Stomach (tissue), 4 donors: ENCODE measurements around the gene ADI1.

ENCODE experiments used
- EP300 ChIP-seq: sonication (generic); formaldehyde crosslinking; IDR thresholded peaks from one replicate; pipeline ENCODE4 v1.6.1; 2017; ENCODE audit warnings: antibody characterized with exemption
- POLR2A ChIP-seq, 4 donors: fragments of 450-650 bp; IDR thresholded peaks; one replicate each; pipeline ENCODE4 v1.6.1; 2016; ENCODE audit warnings: antibody characterized with exemption in 4 of 4, control low read depth in 2 of 4, mild to moderate bottlenecking in 1 of 4, moderate library complexity in 1 of 4
- POLR2AphosphoS5 ChIP-seq, 3 donors: sonication (generic); formaldehyde crosslinking; IDR thresholded peaks; one replicate each; pipeline ENCODE4 v1.6.1; 2016; ENCODE audit warnings: antibody characterized with exemption in 3 of 3
- TF ChIP-seq, protein P1 (sequence below), 7 experiments: fragments of 450-650 bp in 4 of 7; fragments of 200-600 bp in 3 of 7; sonication (generic) in 3 of 7; IDR thresholded peaks; one replicate each; pipeline ENCODE4 v1.5.1; 2016 to 2019; ENCODE audit warnings: antibody characterized with exemption in 7 of 7, control low read depth in 2 of 7, mild to moderate bottlenecking in 1 of 7

DNA sequence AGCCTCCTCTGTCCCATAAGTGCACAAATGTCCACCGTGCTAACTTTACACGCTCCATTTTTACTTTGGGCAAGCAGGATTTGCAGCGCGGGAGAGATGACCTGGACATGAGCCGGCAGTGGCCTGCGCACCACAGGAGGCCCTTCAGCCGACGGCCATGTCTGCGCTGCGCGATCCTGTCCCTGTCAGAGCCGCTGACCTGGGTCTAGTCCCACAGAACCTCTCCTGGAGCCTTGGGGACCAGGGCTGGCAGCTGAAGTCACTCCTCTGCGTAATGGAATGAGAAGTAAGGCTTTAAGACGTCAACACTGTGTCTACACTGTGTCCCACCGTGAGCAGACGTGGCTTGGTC lies 29.6 kb downstream of the ADI1 start:
- TF ChIP-seq POLR2AphosphoS5 (IDR thresholded peaks at IDR 0.05) (no peak), POLR2A (IDR thresholded peaks at IDR 0.05) (no peak), EP300 (no peak)
- TF ChIP-seq, protein P1, sequence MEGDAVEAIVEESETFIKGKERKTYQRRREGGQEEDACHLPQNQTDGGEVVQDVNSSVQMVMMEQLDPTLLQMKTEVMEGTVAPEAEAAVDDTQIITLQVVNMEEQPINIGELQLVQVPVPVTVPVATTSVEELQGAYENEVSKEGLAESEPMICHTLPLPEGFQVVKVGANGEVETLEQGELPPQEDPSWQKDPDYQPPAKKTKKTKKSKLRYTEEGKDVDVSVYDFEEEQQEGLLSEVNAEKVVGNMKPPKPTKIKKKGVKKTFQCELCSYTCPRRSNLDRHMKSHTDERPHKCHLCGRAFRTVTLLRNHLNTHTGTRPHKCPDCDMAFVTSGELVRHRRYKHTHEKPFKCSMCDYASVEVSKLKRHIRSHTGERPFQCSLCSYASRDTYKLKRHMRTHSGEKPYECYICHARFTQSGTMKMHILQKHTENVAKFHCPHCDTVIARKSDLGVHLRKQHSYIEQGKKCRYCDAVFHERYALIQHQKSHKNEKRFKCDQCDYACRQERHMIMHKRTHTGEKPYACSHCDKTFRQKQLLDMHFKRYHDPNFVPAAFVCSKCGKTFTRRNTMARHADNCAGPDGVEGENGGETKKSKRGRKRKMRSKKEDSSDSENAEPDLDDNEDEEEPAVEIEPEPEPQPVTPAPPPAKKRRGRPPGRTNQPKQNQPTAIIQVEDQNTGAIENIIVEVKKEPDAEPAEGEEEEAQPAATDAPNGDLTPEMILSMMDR (IDR thresholded peaks at IDR 0.05): no peak
